GM19328 (cell line): ENCODE results near the gene IQUB.
A peak's percentile ranks its signal among the peaks of the same experiment; 100 is the strongest.
"Not testable (repeated sequence)": the region's sequence is repeated elsewhere in the genome, so short reads cannot be mapped to it uniquely, and the experiment has no call there.

Experiments
- ATAC-seq: cut with Tn5 transposase; IDR thresholded peaks from one replicate; pipeline ENCODE4 v1.9.1; 2021; ENCODE audit warnings: mild to moderate bottlenecking, moderate library complexity; ENCODE audit not compliant: unreplicated experiment

Gene IQUB

DNA sequence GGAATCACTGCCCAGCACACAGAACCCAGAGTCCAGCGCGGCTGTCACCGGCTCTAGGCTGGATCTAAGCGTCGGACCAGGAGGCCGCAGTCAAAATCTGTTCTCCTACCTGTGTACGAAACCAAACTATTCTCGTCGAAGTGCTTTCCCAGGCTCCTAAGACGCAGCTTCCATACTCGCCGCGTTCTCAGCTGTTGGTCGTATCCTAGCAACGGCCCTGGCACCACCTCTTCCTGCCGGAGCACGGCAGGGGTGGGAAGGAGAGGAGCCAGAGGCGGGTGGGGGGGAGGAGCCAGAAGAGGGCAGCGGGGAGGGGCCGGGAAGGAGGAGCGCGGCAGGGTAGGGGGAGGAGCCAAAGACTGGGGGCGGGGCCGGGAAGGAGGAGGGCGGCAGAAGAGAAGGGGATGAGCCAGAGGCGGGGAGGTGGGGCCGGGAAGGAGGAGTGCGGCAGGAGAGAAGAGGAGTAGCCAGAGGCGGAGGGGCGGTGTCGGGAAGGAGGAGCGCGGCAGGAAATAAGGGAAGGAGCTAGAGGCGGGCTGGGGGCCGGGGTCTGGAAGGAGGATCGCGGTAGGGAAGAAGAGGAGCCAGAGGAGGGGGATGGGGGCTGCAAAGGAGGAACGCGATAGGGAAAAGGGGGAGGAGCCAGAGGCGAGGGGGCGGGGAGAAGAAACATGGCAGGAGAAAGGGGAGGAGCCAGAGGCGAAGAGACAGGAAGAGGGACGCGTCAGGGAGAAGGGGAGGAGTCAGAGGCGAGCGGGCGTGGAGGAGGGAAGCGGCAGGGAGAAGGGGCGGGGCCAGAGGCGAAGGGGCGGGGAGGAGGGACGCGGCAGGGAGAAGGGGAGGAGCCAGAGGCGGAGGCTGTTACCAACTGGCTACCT lies at the start of gene IQUB:
Gene IQUB, minus strand, starts transcription at position 213 of the 878 bp plus-strand sequence. CDS start 22,255 bp downstream, outside the sequence.
- ATAC-seq: peak; percentile 79

DNA sequence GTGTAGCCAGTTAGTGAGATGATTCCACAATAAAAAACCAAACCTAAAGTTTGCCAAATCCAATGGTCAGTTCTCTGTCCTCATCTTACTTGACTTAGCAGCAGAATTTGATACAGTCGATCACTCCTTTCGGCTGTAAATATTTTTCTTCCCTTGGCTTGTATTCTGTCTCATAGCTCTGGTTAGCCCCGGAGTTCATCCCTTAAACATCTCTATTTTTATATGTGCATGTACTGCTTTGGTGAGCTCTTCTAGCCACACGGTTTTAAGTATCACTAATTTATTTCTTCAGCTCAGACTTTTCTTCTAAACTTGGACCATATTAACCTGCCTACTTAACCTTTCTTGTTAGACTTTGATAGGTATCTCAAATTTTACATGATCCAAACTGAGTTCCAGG lies 49.4 kb upstream of the IQUB start:
- ATAC-seq: no peak

DNA sequence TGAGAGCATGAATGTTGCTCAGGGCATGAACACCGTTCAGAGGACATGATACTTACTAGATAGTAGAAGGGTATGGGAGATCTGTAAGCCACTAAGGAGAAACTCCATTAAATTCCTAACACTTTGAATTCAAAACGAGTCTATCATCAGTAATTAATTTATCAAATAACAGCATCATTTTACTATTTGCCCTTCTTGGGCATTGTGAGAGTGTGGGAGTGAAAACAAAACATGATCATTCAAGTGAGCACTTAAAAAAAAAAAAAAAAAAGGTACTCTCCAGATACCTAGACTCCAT lies 46.7 kb upstream of the IQUB start:
- ATAC-seq: no peak

DNA sequence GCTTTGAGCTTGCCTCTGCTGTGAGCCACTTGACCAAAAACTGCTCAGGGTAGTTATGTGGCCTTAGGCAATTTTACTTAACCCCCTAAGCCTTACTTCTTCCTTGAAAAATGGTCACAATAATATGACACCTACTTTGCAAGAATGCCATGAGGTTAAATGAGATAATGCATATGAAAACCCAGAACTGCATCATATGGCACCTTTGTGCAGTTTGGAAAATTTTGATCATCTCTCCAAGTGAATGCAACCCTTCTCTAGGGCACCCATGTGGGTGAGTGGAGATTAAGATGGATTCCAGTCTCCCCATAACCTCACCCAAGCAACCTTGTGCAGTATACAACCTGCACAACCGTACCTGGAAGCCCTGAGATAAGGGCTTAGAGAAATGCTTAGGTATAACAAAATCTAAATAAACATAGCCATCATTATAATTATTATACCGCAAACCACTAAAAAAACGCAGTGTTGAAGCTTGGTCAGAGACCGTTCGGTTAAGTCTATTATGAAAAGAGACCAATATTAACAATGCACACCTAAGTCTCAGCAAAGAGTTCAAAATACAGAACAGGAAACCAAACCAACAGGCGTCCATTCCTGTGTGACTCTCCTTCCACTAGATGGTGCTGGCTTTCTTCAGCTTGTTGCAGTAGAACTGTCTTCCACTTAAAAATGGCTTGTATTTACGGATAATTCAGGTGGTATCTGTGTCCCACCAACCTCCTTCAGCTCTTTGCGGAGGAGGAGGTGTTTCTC lies 46.2 kb upstream of the IQUB start:
- peak; percentile 70 for ATAC-seq

DNA sequence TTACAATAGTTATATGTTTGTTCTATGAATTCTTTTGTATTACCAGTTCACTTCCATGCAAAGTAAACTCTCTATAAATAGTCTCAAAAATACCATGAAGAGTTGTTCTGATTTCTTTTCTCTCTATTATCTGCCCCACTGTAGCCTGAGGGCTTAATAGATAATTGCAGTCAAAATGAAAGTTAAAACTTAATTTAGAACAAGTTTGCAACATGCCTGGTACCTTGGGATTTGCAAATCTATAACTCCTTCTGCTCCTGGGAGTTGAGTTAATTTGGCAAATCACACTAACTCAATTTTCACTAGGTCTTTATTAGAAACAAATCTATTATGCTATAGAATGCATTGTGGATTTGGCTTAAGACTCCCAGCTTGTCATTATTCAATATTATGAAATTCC lies 45.0 kb upstream of the IQUB start:
- no peak for ATAC-seq

DNA sequence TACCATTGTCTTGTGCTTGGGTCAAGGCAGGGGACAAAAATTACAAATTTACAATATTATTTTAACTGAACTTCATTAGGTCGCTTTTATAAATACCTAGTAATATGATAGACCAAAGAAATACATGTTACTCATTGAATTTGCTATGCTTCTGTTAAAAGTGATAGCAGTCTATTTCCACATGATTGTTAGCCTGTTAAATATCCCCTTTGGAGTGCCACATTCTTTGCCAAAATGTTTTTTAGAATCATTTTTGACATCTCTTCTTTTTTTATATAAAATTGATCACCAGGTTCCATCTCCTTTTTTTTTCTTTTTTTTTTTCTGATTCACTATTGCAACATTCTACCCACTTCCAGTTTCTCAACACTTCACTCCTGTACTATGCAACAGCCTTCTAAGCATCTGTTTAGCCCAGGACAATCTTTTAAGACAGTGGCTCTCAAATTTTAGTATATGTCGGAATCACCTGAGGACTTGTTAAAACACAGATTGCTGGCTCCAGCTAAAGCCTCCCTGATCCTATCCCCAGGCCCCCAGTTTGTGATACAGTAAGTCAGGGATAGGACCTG lies 39.6 kb upstream of the IQUB start:
- ATAC-seq: no peak

DNA sequence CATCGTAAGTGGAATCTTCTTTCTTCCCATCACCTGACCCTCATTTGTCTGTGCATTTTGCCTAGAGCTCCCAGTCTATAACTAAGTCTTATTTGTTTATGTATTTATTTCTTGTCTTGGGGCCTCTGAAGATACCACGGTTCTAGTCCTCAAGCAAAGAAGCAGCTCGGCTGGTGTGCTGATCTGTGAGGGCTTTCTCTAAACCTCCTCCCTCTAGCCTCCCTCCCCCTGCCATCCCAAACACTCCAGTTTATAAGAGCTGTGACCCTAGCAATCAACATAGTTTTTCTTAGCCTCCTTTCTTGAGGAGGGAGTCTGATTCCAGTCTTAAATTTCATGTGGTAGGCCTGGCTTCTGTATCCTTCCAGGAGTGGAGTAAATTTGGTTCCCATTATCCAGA lies 38.9 kb upstream of the IQUB start:
- ATAC-seq: no peak

DNA sequence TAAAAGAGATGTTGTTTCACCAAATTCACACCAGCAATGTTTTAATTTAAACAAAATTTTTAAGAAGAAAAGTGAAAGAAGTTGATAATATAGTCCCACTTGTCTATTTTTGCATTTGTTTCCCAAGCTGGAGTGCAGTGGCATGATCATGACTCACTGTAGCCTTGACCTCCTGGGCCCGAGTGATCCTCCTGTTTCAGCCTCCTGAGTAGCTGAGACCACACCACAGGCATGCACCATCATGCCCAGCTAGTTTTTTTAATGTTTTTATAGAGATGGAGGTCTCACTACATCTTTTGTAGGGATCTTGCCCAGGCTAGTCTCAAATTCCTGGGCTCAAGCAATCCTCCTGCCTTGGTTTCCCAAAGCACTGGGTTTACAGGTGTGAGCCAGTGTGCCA lies 37.3 kb upstream of the IQUB start:
- ATAC-seq: no peak

DNA sequence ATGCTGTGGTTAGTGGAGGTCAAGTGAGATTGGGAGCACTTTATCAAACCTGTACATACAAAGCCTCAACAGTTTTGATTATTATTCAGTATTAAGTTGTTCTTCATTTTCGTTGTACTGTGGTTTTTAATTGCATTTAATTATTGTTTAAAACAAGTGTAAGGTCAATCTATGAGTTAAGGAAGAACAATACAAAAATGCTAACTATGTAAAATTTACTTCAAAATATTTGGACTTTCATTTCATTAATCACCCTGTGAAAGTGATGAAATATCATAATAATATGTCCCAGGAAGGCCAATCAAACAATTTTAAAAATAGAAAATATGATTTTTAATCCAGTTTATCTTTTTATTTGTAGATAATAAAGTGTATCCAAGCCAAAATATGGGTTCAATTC lies 36.8 kb upstream of the IQUB start:
- no peak for ATAC-seq

DNA sequence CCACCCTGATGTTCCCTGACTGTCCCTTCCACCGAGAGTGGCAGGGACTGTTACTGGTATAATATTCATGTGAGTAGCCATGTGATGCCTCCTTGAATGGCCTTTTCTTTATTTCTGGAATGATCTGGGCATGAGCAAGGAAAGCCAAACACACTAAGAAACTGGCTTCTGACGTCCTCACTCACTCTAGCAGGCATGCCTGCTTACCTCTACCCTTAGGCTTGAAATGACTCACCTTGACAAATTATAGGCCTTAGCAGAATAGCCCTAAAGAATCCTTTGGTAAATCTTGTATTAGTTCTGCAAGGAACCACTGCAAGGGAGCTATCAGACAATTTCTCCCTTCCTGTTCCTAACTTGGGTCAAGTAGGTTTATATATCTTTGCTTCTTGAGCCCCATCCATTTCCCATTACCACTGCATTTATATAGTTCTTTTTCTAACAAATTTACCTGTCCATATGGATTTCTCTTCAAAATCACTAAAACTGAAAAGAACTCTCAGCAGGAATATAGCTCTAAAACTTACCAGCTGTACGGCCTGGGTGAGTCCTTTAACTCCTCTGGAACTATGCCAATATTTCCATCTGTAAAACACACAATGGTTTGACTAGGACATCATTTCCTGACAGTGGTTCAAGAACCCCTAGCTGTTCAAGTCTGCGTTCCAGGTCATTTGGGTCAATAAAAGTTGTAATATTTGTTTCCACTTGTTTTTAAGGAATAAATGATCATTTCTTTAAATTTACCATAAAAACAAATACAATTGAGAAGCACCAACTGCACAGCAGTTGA lies 36.2 kb upstream of the IQUB start:
- ATAC-seq: no peak

DNA sequence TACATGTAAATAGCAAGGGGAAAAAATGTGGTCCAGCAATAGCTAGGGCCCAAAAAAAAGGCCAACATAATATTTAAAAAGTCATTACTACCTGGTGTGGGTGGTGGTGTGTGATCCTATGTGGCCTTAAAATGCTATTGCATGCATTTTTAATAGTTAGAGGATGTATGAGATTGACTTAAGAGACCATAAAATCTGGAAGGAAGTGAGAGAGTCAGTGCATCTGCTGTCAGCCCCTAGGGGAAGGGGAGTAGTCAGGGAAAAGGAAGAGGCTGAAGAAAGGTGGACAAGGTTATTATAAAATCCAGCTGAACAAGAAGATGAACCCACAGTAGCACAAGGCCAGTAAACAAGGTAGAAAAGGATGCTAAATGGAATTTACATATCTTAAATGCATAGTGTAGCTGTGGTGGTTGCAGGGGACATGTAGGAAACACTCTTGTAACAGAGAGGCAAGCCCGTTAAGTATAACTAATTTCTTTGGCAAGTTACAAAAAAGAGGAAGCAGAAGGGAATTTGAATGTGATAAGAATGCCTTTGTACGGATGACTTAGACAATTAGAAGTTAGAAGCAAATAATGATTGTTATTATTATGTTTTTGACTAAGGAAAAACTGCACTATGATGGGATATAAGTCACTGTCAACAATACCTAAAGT lies 35.1 kb upstream of the IQUB start:
- ATAC-seq: no peak

DNA sequence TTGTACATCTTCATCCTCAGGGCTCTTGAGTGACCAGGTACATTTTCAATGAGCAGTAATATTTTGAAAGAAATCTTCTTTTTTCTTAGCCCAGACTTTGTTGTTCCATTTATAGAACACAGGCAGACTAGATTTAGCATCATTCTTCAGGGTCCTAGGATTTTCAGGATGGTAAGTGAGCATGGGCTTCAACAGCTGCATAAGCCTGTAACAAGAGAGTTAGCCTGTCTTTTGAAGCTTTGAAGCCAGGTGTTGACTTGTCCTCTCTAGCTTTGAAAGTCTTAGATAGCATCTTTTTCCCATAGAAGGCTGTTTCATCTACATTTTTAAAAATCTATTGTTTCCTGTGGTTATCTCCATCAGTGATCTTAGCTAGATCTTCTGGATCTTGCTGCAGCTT lies 27.7 kb upstream of the IQUB start:
- no peak for ATAC-seq

DNA sequence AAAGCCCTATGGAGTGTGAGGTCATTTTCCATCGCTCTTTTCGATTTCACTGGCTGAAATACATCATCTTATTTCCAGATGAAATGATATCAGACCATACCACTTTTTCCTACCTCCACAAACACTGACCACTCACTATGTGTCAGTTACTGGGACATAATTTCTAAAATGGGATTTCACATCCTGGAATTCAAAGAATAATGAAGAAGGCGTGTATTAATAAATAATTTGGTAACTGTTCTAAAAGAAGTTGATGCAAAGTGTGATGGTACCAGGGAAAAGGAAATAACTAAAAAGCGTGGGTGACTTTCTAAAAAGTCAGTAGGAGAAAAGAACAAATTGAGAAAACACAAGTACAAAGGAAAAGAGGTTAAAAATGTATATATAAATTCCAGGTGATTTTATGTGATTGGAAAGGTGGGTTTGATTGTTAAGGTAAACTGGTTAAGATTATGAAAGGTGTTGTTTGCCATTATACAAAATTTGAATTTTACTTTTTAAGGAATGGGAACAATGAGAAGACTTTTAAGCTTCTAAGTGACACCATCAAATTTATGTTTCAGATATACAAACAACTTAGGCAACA lies 24.0 kb upstream of the IQUB start:
- no peak for ATAC-seq

DNA sequence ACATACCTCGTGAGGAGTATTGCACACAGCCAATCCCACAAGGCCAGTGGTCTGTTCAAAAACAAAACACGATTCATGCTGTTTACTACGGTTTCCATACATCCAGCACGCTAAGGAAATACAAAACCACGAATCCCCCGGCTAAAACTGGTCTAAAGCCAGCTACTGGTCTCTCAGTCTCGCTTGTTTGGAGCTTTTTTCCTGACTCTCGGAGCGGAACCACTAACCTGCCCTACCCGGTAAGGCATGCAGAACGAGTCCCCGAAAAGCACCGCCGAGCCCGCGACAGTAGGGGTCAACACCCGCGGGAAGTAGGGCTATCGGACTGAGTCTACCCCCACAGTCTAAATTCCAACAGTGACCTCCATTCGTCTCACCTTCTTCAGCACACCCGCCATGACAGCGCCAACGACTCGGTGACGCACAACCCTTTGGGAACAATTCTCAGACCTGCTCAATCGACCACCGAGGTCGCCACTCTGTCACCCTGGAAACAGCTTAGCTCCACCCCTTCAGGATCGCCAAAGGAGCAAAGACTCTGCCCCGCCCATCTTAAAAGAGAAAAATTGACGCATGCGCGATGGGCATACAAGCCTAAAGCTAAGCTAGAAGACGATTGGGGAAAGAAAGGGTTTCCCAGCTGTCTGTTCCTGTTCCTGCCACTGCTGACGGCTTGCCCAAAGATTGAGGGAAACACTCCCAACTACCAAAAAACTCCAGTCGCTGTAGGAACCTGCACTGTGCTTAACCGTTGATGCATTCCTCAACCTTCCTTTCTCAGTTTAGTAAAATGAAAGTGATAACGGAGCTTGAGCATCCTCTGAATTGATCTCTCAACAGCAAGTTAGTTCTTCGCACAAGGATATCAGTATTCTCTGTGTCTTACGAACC lies 23.2 kb upstream of the IQUB start, which contains the start of gene NDUFA5:
Gene NDUFA5, minus strand, starts transcription at position 421 of the 891 bp plus-strand sequence. Its CDS starts 23 bp downstream, at position 398.
- ATAC-seq: peak; percentile 99

DNA sequence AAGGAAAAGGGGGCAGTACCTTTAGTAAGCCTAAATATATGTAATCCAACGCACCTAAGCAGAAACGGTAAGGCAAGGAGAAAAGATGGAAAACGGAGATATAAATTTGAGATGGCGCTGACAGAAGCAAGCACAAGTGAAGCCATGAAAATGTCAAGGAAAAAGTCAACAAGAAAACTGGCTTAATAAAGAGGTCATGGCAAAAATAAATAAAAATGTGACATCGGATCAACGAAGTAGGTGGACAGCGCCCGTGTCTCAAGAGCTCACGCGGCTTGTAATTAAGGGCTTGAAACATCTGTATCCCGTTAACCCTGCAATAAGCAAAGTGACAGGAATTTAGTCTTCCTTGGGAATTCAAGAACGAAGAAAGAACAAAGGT lies 22.6 kb upstream of the IQUB start:
- no peak for ATAC-seq

DNA sequence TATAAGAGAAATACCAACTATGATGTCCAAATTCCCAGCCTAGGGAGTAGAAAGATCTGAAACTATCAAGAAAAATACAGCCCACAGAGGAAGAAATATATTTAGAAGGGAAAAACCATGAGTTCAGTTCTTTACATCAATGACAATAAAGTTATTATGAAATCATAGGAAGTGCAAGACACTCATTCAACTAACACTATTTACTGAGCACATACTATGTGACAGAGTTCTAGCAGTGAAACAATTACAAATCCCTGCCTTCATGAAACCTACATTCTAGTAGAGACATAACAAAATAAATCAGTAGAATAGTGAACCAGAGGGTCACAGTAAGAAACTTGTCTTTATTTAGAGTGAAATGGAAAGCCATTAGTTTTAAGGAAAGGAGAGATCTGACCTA lies 21.1 kb upstream of the IQUB start:
- ATAC-seq: no peak

DNA sequence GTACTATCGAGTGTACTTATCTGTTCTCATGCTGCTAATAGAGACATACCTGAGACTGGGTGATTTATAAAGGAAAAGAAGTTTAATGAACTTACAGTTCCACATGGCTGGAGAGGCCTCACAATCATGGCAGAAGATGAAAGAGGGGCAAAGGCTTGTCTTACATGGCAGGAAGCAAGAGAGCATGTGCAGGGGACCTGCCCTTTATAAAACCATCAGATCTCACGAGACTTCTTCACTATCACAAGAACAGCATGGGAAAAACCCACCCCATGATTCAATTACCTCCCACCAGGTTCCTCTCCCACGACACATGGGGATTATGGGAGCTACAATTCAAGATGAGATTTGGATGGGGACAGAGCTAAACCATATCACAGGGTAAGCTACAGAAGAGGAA lies 18.8 kb upstream of the IQUB start:
- ATAC-seq: no peak

DNA sequence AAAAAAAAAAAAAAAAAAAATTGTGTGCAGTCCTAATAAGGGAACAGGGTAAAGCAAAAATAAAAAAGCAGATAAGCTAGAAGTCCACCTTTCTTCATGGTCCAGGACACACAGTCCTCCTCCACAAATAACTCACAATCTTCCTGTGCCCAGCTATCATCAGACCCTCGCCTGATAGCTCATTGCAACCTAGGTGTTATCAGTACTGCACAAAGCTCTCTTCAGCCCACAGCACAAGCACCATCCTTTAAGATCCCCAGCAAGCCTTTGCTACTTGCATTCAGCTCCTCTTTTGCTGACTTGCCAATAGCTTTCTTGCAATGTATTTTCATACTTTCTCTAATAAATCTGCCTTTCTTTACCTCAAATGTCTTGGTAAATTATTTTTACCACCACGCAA lies 18.2 kb upstream of the IQUB start:
- no peak for ATAC-seq

DNA sequence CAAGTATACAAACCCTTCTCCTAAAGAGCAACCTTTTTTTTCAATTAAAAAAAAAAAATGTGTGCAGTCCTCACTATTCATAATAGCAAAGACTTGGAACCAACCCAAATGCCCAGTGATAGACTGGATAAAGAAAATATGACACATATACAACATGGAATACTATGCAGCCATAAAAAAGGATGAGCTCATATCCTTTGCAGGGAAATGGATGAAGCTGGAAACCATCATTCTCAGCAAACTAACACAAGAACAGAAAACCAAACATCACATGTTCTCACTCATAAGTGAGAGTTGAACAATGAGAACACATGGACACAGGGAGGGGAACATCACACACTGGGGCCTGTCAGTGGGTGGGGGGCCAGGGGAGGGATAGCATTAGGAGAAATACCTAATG lies 17.7 kb upstream of the IQUB start:
- ATAC-seq: not testable (repeated sequence)
